Lower leg skin (tissue), 3 donors: ENCODE measurements around the gene RHOG.

ENCODE experiments used
- CTCF ChIP-seq, 3 donors: fragments of 450-650 bp; IDR thresholded peaks; one replicate each; pipeline ENCODE4 v1.5.1; 2016; ENCODE audit warnings: antibody characterized with exemption in 3 of 3, mild to moderate bottlenecking in 3 of 3, moderate library complexity in 2 of 3
- POLR2A ChIP-seq, 2 donors: fragments of 450-650 bp; IDR thresholded peaks; one replicate each; pipeline ENCODE4 v1.6.1; 2016 to 2017; ENCODE audit warnings: antibody characterized with exemption in 2 of 2, mild to moderate bottlenecking in 1 of 2, moderate library complexity in 1 of 2

GRCh38 chr11:3837793-3838192, 3.0 kb downstream of the RHOG start:
- TF ChIP-seq CTCF (IDR thresholded peaks at IDR 0.05) (no peak), POLR2A (IDR thresholded peaks at IDR 0.05) (no peak)
